Spinal cord (tissue), 10 donors: ENCODE measurements around the gene RHOV. TPM values are rescaled to one million over a fixed set of nuclear protein-coding genes. Genes with fewer than 3 reads are reported as not detected.

Experiments
- DNase-seq, 6 donors: peaks; one replicate each; pipeline versions ENCODE4 v3.0.0 to v3.0.0-alpha.2; 2013 to 2015; ENCODE audit warnings: low spot score in 6 of 6, low read depth in 4 of 6
- H3K27ac ChIP-seq: one replicate; pipeline ENCODE4 v1.5.1; 2013; ENCODE audit warnings: low read depth, low read length, control low read depth
- H3K27me3 ChIP-seq: one replicate; pipeline ENCODE4 v1.6.1; 2013; ENCODE audit warnings: low read length; ENCODE audit not compliant: control insufficient read depth, insufficient read depth
- H3K36me3 ChIP-seq: one replicate; pipeline ENCODE4 v1.6.1; 2013; ENCODE audit warnings: low read length; ENCODE audit not compliant: control insufficient read depth, insufficient read depth
- H3K4me1 ChIP-seq: one replicate; pipeline ENCODE4 v1.6.1; 2013; ENCODE audit warnings: low read length; ENCODE audit not compliant: control insufficient read depth, insufficient read depth
- H3K4me3 ChIP-seq: one replicate; pipeline ENCODE4 v1.5.1; 2013; ENCODE audit warnings: low read depth, low read length, control low read depth
- H3K9me3 ChIP-seq: one replicate; pipeline ENCODE4 v1.6.1; 2013; ENCODE audit warnings: low read length; ENCODE audit not compliant: control insufficient read depth, insufficient read depth
- WGBS: methylation state at CpG from one replicate; pipeline ENCODE4 v1.1.5; 2013; ENCODE audit warnings: missing lambda C conversion rate; ENCODE audit not compliant: insufficient coverage; 5-methylcytosine and 5-hydroxymethylcytosine counted together
- polyA plus RNA-seq, 2 donors: library from polyadenylated mRNA; unstranded; fragments of 120-200 nt; gene quantifications; one replicate each; pipeline ENCODE4 v1.2.1, GENCODE V29; 2013; ENCODE audit not compliant: insufficient read length in 2 of 2
- total RNA-seq, 2 donors: library from RNA; depleted of rRNA in 1 of 2; stranded (reverse); fragments of 120-200 nt in 1 of 2; fragments of >200 nt in 1 of 2; gene quantifications; one replicate each; pipeline versions ENCODE4 v1.2.3 to v1.2.4, GENCODE V29; 2013 to 2014
- donor health status: healthy.

RHOV gene
- total and polyA plus RNA-seq, 4 donors = 1.7 to 12.2 (median 6.1) TPM

DNA sequence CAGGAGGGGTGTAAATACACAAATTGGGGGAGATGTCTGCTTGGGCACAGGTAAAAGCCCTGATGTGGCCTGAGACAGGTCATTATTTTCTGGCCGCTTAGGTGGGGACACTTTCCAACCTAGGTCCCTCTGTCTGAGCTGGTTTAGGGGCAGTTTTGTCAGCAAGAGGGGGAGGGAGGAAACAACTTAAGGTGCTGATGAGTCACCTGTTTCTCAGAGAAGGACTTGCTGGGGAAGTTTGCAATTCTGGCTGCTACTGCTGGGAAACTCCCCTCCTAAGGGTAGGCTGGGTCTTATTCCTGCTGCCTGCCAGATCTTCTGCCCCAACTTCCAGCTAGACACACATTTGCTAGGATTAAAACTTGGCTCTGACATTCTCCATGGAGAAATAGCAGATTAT lies 4.8 kb upstream of the RHOV start:
- Histone ChIP-seq H3K9me3 (no peaks in the 10 kb centered on the region), H3K4me3 (no peak overlapping the region), H3K36me3 (no peaks in the 10 kb centered on the region), H3K27me3 (no peaks in the 10 kb centered on the region), H3K4me1 (peaks cover 4% of the 10 kb centered on the region), H3K27ac (no peak overlapping the region)
- DNase-seq = no peak
- WGBS = 100% methylated on average over 1 of the region's 1 CpG

- no CpG with 5 or more reads among the region's 2 CpGs for WGBS
- H3K27ac ChIP-seq = no peak overlapping the region
- no peak for DNase-seq
- no peaks in the 10 kb centered on the region for H3K36me3 ChIP-seq
- no peaks in the 10 kb centered on the region for H3K9me3 ChIP-seq
- H3K4me3 ChIP-seq = no peak overlapping the region
- no peaks in the 10 kb centered on the region for H3K27me3 ChIP-seq
- peaks cover 15% of the 10 kb centered on the region for H3K4me1 ChIP-seq
Observed at GRCh38 chr15:40877694-40878093, 3.7 kb upstream of the RHOV start.

DNA sequence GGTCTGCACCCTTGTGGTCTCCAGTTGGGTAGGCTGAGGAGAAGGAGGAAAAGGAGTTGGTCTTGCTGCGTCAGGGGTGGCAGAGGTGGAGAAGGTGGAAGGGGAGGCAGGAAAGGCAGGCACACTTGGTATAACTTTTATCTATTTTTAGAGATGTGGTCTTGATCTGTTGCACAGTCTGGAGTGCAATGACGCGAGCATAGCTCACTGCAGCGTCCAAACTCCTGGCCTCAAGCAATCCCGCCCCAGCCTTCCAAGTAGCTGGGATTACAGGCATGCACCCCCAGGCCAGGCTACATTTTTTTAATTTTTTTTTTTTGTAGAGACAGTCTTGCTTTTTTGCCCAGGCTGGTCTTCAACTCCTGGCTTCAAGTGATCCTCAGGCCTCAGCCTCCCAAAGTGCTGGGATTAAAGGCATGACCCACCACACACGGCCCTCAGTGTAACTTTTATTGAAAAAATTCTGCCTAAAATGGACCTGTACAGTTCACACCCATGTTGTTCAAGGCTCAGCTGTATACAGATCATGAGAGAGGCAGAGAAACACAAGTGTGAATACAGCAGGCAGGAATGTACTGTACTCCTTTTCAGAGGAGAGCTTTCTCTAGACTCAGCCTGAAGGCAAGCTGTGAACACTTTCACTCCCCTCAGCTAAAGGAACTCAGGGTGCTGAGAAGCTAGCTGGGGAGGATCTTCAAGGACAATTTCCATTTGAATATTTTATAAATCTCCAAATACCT lies 2.1 kb upstream of the RHOV start:
- 94% methylated on average over 6 of the region's 6 CpGs for WGBS
- Histone ChIP-seq H3K4me3 (no peak overlapping the region), H3K9me3 (no peaks in the 10 kb centered on the region), H3K4me1 (peaks cover 27% of the 10 kb centered on the region), H3K27ac (no peak overlapping the region), H3K36me3 (no peaks in the 10 kb centered on the region), H3K27me3 (no peaks in the 10 kb centered on the region)
- no peak for DNase-seq

DNA sequence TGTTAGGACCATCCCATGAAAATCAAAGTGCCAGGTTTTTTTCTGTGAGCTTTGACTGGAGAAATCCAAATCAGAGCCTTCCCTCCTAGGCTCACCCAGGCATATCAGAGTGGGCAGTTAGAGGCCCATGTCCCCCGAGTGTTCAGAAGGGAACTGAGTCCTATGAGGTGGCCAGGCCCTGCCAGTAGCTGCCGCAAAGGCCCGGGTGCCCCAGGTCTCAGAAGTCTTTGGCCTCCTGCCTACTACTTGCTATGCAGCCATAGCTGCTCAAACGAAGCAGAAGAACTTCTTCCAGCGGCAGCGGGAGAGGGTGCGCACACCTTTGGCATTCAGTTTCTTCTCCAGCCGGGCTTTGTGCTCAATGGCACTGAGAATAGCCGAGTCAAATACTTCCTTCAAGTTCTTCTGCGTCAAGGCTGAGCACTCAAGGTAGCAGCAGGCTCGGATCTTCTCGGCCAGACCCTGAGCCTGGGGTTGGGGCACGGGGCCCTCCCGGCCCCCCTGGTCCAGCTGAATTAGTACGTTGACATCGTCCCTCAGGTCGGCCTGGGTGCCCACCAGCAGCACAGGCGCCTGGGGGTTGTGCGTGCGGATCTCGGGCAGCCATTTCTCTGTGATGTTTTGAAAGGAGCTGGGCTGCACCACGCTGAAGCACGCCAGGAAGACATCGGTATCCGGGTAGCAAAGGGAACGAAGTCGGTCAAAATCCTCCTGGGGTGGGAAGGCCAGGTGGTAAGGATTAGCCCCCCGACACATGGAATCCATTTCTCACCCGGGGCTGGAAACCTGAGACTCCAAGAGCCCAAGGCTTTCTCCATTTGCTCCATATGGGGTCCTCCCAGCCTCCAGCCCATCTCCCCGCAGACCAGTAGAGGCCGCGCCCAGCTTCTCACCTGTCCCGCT lies 992 bp downstream of the RHOV start:
- Histone ChIP-seq H3K36me3 (no peaks in the 10 kb centered on the region), H3K27me3 (no peaks in the 10 kb centered on the region), H3K4me3 (peak overlapping the region; percentile 43), H3K27ac (no peak overlapping the region), H3K4me1 (peaks cover 27% of the 10 kb centered on the region), H3K9me3 (no peaks in the 10 kb centered on the region)
- DNase-seq = peak in 1 of 6 donors; percentile 20
- 53% methylated on average over 26 of the region's 33 CpGs for WGBS

GRCh38 chr15:40871749-40872617 lies 2.1 kb downstream of the RHOV start:
- Histone ChIP-seq H3K4me3 (no peak overlapping the region), H3K36me3 (no peaks in the 10 kb centered on the region), H3K9me3 (no peaks in the 10 kb centered on the region), H3K27ac (no peak overlapping the region), H3K27me3 (no peaks in the 10 kb centered on the region), H3K4me1 (peaks cover 27% of the 10 kb centered on the region)
- WGBS = 74% methylated on average over 11 of the region's 13 CpGs
- DNase-seq = no peak

GRCh38 chr15:40870716-40871115 lies 3.3 kb downstream of the RHOV start:
- H3K36me3 ChIP-seq = no peaks in the 10 kb centered on the region
- H3K27me3 ChIP-seq = no peaks in the 10 kb centered on the region
- H3K27ac ChIP-seq = no peak overlapping the region
- no peak for DNase-seq
- peaks cover 27% of the 10 kb centered on the region for H3K4me1 ChIP-seq
- H3K9me3 ChIP-seq = no peaks in the 10 kb centered on the region
- WGBS = 100% methylated on average over 1 of the region's 1 CpG
- H3K4me3 ChIP-seq = no peak overlapping the region

DNA sequence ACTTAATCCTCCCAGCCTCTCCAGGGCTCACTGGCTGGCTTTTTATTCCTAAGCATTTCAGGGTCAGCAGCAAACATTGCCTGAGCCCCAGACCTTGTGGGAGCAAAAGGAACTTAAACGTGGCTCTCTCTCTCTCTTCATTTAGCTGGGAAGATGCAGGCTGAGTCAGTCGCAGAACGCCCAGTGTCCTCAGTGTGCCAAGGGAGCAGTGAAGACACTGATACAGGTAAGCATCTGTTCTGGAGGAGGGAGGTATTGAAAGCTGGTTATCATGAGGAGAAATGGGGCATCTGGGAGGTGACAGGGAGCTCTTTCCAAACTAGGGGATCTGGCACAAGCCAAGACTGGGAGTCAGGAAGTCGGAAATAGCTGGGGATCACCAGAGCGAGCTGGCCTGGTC lies 4.3 kb downstream of the RHOV start:
- WGBS = 86% methylated on average over 5 of the region's 5 CpGs

GRCh38 chr15:40867199-40867598 lies 6.8 kb downstream of the RHOV start:
- H3K4me1 ChIP-seq = peaks cover 7% of the 10 kb centered on the region
- H3K27ac ChIP-seq = no peak overlapping the region
- no peak overlapping the region for H3K4me3 ChIP-seq
- DNase-seq = no peak
- H3K9me3 ChIP-seq = no peaks in the 10 kb centered on the region
- no CpG with 5 or more reads among the region's 4 CpGs for WGBS
- no peaks in the 10 kb centered on the region for H3K36me3 ChIP-seq
- no peaks in the 10 kb centered on the region for H3K27me3 ChIP-seq

More for the DNA sequence above, 4.3 kb downstream of the RHOV start:
- Histone ChIP-seq H3K4me1 (peaks cover 27% of the 10 kb centered on the region), H3K27ac (no peak overlapping the region), H3K27me3 (no peaks in the 10 kb centered on the region), H3K36me3 (no peaks in the 10 kb centered on the region), H3K4me3 (no peak overlapping the region), H3K9me3 (no peaks in the 10 kb centered on the region)
- no peak for DNase-seq

- no peak overlapping the region for H3K4me3 ChIP-seq
- 49% methylated on average over 4 of the region's 4 CpGs for WGBS
- DNase-seq = no peak
- no peaks in the 10 kb centered on the region for H3K9me3 ChIP-seq
- no peaks in the 10 kb centered on the region for H3K4me1 ChIP-seq
- no peaks in the 10 kb centered on the region for H3K36me3 ChIP-seq
- H3K27ac ChIP-seq = no peak overlapping the region
- no peaks in the 10 kb centered on the region for H3K27me3 ChIP-seq
Observed at GRCh38 chr15:40863660-40864270, 10.3 kb downstream of the RHOV start.
